CD1c-positive myeloid dendritic cell (primary cell): ENCODE results near the gene DLG4.
A peak's percentile ranks its signal among the peaks of the same experiment; 100 is the strongest.

ENCODE experiments used
- DNase-seq: peaks from one replicate; pipeline ENCODE4 v3.0.0-alpha.2; 2016; ENCODE audit errors: extremely low spot score

DLG4 gene

GRCh38 chr17:7229504-7229903 is 9.9 kb upstream of the DLG4 start:
- no peak for DNase-seq

DNA sequence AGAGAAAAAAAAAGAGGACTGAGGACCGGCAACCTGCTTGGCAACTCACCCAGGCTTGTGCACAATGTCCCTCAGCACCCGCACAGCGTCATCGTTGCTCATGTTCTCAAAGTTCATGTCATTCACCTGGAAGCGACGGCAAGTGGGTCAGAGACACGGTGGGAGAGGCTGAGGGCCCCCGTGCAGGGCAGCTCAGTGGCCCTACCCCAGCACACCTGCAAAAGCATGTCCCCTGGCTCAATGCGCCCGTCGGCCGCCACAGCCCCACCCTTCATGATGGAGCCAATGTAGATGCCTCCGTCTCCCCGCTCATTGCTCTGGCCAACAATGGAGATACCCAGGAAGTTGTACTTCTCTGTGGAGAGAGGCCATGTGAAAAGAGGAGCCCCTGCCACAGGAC is 9.3 kb upstream of the DLG4 start:
- DNase-seq: no peak

DNA sequence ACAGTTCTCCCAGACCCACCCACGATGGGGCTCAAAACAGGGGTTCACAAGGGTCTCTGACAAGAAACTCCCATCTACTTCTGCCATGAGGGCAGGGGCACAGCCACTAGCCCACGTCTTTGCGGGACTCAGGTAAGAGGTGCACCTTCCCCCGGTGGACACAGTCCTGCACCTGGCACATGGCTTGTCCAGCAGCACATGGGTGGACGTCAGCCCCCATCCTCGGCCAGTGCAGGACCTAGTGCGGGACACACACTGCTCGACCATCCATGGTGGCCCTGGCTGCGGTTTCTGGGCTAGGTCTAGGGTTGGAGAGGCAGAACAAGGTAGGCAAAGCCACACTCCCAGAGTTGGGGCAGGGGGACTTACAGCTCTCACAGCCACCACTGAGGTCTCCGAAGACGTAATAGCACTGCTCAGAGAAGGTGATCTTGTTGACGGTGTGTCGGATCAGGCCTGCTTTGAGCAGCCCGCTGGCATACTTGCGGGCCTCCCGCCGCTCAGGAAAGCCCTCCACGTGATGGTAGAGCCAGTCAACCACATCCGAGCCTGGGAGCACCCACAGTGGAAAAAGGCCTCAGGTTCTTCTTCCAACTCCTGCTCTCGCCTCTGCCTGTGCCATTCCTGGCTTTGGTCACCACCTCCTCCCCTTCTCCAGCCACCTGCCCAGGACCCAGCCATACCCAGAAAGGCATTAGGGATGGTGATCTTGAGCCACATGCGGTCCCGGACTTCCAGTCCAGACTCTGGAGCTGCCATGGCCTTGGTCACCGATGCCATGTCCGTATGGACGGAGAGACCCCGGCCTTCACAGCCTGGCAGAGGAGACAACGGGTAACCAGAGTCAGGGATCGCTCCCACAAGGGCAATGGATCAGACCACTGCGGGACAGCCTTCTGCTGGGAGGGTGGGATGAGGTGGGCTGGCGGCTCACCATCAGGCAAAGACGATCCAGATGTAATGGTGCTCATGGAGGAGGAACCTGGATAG is 7.4 kb upstream of the DLG4 start:
- DNase-seq: no peak

- DNase-seq: no peak
Observed at GRCh38 chr17:7225711-7226331, 6.2 kb upstream of the DLG4 start.

DNA sequence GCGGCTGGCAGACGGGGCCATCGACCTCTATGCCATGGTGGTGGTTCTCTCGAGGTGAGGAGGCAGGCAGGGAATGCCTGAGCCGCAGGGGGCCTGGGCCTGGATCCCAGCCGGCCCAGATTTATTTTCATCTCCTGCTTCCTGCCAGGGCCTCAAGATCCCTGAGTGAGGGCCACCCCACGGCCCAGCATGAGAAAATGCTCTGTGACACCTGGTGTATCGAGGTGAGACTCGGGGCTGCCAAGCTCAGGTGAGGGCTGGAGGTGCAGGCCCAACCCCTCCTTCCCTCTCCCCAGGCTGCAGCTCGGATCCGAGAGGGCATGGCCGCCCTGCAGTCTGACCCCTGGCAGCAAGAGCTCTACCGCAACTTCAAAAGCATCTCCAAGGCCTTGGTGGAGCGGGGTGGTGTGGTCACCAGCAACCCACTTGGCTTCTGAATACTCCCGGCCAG is 5.0 kb upstream of the DLG4 start:
- DNase-seq: no peak

- no peak for DNase-seq
Observed at GRCh38 chr17:7224110-7224509, 4.5 kb upstream of the DLG4 start.

- no peak for DNase-seq
Observed at GRCh38 chr17:7223375-7223774, 3.7 kb upstream of the DLG4 start.

- DNase-seq: no peak
Observed at GRCh38 chr17:7222972-7223292, 3.3 kb upstream of the DLG4 start.

DNA sequence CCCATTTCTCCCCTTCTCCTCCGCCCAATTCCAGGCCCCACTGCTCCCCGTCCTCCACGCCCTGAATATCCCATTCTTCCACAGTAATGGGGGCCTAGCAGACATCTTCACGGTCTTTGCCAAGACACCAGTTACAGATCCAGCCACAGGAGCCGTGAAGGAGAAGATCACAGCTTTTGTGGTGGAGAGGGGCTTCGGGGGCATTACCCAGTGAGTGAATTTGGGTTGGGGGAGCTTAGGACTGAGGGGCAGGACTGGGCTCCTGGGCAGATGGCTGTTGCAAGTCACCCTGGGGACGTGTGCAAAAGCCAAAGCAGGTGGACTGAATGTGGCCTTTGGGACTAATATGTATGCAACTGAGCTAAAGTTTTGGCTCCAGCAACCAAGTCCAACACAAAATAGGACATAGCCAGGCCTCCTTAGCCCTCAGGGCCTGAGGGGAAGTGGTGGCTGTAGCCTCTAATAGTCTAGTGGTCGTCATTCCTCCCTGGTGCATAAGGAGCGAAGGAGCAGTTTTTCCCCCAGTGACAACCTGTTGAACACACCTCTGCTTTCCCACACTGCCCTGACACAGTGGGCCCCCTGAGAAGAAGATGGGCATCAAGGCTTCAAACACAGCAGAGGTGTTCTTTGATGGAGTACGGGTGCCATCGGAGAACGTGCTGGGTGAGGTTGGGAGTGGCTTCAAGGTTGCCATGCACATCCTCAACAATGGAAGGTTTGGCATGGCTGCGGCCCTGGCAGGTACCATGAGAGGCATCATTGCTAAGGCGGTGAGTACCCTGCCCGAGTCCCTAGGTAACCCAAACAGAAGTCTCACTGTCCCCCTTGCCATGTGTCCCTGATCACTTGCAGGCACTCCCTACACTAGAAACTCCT is 2.7 kb upstream of the DLG4 start:
- DNase-seq: no peak

DNA sequence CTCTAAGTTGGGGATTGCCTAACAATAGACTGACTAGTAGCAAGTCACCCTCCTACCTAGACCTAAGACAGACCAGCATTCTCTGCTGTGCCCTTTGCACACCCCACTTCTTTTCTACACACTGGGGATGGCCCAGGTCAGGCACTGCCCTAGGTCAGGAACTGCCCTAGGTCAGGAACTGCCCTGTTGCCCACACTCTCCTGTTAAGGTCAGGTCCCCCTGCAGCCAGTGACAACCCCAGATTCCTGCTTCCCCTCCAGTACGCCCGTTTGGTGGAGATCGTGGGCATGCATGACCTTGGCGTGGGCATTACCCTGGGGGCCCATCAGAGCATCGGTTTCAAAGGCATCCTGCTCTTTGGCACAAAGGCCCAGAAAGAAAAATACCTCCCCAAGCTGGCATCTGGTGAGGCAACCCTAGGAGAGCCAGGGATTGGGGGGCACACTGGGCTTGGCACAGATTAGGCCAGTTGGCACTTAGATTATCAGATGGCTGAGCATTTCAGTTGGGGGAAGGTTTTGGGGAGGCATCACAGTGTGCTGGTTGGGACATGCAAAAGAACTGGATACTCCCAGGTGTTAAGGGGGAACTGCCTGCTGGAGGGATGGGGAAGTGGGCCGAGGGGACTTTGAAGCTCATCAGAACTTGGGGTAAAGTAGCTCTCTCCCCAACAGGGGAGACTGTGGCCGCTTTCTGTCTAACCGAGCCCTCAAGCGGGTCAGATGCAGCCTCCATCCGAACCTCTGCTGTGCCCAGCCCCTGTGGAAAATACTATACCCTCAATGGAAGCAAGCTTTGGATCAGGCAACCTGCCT is 1.8 kb upstream of the DLG4 start:
- DNase-seq: no peak

- peak; percentile 54 for DNase-seq
Observed at GRCh38 chr17:7220593-7221277, 1.1 kb upstream of the DLG4 start.

DNA sequence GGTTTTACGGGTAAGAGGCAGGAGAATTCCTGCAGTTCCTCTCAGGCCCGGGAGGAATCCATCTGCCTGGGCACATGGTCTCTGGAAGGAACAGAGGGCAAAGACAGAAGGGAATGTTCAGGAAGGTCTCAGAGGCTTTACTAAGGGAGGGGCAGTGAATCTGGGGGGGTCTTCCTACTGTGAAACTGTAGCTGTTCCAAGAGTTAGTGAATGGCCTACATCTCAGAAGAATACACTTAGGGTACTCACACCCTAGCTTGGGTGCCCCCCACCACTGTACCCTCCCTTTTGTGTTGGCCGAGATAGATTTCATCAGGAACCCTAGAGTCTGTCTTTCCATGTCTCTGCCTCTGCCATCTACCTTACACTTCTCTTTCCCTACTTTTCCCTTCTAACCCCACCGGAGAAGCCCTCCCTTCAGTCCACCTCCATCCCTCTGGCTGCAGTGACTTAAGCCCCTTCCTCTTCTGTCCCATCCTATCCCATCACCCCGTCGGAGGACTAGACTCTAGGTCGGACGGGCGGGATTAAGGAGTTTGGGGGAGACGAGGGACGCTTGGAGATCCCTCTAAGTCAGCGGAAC is 316 bp downstream of the DLG4 start:
- DNase-seq: no peak

DNA sequence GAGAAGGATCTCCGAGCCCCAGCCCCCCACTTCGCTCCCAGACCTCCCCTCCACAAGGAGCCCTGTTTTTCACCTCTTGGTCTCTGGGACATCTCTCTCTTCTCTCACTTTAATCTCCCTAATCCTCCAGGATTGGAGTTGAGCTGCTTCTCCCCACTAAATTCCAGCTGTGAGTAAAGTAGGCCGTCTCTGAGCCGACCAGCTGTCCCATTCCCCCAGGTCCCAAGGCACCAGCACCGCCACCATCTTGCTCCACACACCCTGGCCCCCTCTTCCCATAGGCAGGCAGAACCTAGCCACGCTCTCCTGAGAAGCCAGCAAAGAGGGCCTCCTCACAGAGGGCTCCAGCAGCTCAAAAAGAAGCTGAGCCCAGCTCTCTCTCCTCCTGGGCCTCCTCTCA is 878 bp downstream of the DLG4 start:
- no peak for DNase-seq

DNA sequence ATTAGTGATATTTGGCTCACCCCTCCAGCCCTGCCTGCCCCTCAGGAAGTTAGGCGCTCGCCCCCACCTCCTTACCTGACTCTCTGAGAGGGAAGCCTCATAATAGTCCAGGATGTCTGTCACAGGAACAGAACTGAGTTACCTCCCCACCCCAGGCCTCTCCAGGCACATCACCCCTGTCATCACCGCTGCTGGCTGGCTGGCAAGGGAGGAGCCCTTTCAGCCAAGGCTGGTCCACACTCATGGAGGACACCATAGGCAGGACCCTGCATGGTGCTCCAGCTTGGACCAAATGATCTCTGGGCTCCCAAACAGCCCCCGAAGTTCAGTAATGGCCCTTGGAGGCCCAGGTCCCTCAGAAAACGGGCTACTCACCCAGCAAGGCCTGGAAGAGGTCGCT is 1.5 kb downstream of the DLG4 start:
- no peak for DNase-seq

GRCh38 chr17:7217113-7217987 is 2.3 kb downstream of the DLG4 start:
- DNase-seq: peak; percentile 50

DNA sequence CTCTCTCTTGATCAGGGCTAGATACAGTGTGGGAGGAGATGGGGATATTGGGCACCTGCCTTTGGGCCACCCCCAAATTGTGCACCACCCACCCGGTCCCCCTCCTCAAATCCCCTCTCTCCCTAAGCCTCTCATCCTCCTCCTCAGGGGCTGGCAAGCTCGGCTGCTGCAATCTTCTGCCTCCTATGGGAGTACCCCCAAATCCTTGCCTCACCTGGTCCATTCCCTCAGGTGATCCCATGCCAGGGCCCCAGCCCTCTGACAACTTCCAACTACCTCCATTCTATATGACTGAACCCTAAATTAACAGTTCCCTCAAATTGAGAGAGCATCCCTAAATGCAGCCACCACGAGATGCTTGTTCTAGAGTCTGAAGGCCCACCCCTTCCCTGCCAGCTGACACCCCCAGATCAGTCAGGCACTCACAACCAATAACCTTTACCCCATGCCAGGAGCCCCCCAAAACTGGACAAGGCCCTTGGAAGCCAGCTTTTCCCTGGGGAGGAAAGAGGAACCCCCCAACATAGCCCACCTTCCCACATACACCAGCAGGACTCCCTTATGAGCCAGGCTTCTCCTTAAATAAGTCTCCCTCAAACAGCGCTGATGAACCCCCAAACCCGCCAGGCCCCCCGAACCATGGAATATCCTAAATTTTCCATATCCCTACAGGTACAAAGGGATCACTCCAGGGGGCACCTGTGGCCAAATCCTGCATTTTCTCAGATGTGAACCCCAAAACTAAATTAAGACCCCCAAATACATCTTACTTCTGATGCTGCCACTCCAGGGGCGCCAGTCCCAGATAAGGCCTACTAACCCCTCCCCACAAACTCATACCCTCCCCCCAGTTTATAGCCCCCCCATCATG is 3.2 kb downstream of the DLG4 start:
- DNase-seq: no peak

- no peak for DNase-seq
Observed at GRCh38 chr17:7215652-7216180, 3.9 kb downstream of the DLG4 start.

- DNase-seq: no peak
Observed at GRCh38 chr17:7215136-7215638, 4.4 kb downstream of the DLG4 start.
